HG03439 (cell line): ENCODE results near the gene TDP2.
"Not testable (repeated sequence)": the region's sequence is repeated elsewhere in the genome, so short reads cannot be mapped to it uniquely, and the experiment has no call there.

ENCODE experiments used
- ATAC-seq: cut with Tn5 transposase; IDR thresholded peaks from one replicate; pipeline ENCODE4 v1.9.1; 2021; ENCODE audit warnings: mild to moderate bottlenecking, moderate library complexity; ENCODE audit not compliant: unreplicated experiment

TDP2 gene

DNA sequence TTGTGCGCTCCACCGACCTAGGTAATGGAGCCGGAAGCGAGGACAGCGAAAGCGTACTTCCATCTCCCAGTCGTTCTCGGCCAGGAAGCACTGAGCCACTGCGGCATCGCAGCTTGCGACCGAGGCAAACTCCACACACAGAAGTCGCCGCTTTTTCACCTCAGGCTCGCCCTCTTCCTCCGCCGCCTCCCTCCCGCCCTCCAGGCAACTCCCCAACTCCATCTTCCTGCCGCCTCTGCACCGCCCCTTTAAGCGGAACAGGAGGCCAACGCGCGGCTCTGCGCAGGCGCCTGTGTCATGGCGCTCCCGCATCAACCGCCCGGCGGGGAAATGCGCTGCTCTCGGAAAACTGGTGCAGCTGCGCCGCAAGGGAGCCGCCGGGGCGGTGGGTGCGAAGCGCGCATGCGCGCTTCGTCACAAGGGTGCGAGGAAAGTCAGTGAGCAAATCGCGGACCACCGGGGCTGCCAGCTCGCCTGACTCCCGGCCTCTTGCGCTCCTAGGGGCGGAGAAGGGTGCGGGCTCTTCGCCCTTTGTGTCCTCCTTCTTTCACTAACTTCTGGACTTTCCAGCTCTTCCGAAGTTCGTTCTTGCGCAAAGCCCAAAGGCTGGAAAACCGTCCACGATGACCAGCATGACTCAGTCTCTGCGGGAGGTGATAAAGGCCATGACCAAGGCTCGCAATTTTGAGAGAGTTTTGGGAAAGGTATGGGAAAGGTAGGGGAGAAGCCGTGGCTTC, at the start of gene TDP2, which contains the start of gene ACOT13:
TSS of gene TDP2 (minus strand) at position 259 of the 737 bp plus-strand sequence. CDS start at position 222, 37 bp downstream.
TSS of gene ACOT13 (plus strand) at position 437 of the 737 bp plus-strand sequence. CDS start at position 624, 187 bp downstream.
- peak; percentile 98 for ATAC-seq

GRCh38 chr6:24710519-24711303, 44.0 kb upstream of the TDP2 start:
- ATAC-seq, result no peak

DNA sequence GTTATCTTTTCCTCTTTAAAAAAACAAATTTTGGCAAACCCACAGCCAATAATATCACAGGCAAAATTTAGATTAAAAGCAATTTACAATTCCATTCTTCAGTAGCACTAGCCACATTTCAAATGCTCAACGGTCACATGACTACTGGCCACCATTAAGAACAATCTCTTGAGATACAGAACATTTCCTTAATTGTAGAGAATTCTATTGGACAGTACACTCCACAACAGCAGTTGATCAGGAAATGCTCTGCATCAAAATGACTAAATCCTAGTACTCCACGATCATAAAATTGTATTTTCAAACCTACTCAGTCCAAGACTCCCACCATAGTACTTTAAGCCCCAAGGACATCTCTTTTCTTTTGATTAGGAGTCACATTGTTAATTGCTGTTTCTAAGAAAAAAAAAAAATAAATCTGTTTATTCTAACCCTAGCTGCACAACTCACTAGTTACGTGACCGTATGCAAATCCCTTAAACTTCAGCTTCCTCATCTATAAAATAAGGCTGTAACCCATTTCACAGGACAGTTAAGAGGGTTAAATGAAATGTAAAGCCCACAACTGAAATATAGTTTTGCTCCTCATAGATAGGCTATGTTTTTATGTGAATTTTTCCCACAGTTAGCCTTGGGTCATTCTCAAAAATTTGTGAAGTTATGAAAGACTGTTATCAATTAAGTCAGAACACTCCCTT, 42.5 kb upstream of the TDP2 start:
- no peak for ATAC-seq

GRCh38 chr6:24708612-24709011, 41.9 kb upstream of the TDP2 start:
- no peak for ATAC-seq

- ATAC-seq, result no peak
Observed at GRCh38 chr6:24704468-24704867, 37.8 kb upstream of the TDP2 start.

DNA sequence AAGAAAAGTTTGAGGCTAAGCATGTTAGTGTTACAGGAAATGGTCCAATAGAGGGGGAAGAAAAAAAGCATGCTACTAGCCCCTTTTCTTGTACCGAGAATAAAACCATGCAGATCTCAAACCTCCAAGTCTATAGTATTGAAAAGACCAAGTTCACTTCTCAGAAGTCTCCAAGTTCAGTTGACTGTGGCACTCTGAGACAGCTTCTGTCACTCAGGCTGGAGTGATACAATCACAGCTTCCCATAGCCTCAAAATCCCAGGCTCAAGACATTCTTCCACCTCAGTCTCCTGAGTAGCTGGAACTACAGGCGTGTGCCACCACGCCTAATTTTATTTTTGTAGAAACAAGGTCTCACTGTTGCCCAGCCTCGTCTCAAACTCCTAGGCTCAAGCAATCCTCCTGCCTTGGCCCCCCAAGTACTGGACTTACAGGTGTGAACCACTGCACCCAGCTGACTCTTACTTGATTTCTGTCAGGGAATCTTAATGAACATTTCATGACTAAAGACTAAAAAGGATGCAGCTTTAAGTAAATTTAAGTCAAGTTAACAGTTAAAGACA, 36.1 kb upstream of the TDP2 start:
- no peak for ATAC-seq

- ATAC-seq, result no peak
Observed at GRCh38 chr6:24699521-24700359, 33.0 kb upstream of the TDP2 start.

GRCh38 chr6:24696097-24696496, 29.4 kb upstream of the TDP2 start:
- ATAC-seq, result no peak

GRCh38 chr6:24695635-24696034, 28.9 kb upstream of the TDP2 start:
- ATAC-seq, result not testable (repeated sequence)

DNA sequence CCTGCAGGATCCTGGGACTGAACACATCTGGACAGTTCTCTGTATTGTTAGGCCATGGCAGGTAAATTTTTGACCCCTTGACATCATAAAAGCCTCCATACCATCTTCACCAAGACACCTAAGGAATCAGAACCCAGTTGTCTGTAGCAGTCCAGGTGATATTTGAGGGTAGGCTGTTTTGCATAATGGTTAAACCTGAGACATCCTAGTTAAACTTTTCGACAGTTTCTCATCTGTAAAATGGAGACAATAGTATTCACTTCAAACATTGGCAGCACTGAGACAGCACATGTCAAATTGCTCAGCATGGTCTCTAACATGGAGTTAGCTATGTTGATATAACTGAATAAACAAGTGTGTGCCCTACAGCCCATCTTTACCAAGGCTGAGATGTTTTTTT, 27.5 kb upstream of the TDP2 start:
- no peak for ATAC-seq

- no peak for ATAC-seq
Observed at GRCh38 chr6:24692848-24693592, 26.3 kb upstream of the TDP2 start.

DNA sequence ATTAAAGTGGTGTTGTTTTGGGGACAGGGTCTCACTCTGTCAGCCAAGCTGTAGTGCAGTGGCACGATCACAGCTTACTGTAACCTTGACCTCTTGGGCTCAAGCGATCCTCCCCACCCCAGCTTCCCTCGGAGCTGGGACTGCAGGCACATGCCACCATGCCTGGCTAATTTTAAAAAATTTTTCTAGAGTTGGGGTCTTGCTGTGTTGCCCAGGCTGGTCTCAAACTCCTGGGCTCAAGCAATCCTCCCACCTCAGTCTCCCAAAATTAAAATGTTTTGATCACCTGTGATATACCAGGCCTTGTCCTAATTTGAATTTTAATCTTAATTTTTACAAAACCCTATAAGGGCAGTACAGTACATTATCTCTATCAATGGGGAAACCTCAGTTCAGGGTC, 25.7 kb upstream of the TDP2 start:
- no peak for ATAC-seq

DNA sequence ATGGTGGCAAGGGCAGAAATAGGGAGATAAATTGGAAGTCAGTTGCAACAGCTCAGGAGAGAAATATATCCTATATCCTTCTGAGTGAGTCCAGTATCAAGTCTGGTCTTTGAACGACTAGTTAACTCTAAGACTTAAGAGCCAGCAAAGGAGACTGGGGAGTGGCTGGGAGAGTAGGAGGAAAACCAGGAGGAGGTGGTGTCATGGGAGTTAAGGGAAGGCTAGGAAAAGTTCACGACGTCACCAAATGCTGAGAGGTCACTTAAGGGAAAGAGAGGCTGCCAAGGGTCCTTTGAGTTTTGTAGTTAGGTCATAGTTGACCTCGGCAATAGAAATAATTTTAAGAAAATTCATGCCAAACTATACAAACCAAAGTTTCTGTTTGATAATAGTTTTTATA, 25.3 kb upstream of the TDP2 start:
- ATAC-seq, result no peak

DNA sequence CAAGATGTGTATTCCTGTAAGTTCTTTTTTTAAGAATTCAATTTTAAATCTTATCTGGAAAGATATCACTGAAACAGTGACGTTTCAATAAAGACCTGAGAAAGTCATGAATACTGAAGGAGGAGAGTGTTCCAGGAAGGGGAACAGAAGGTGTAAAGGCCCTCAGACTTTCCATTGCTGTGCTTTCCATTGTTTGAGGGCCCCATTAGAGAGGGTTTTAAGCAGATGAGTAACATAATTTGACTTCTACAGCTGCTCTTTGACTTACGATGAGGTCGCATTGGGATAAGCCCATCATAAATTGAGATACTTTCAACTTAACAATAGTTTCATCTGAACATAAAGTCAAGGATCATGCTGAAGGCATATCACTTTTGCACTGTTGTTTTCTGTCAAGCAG, 24.9 kb upstream of the TDP2 start:
- ATAC-seq, result no peak

- no peak for ATAC-seq
Observed at GRCh38 chr6:24690593-24690992, 23.9 kb upstream of the TDP2 start.

- no peak for ATAC-seq
Observed at GRCh38 chr6:24689964-24690363, 23.3 kb upstream of the TDP2 start.

DNA sequence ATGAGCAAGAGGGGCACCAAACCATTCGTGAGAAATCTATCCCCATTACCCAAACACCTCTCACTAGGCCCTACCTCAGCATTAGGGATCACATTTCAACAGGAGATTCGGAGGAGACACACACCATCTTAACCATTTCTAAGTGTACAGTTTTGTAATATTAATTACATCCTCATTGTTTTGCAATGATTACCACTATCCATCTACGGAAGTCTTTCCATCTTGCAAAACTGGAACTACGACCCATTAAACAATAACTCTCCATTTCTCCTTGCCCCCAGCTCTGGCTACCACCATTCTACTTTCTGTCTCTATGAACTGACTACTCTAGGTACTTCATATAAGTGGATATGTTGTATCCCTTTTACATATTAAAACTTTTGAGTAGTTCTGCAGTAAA, 20.2 kb upstream of the TDP2 start:
- no peak for ATAC-seq

DNA sequence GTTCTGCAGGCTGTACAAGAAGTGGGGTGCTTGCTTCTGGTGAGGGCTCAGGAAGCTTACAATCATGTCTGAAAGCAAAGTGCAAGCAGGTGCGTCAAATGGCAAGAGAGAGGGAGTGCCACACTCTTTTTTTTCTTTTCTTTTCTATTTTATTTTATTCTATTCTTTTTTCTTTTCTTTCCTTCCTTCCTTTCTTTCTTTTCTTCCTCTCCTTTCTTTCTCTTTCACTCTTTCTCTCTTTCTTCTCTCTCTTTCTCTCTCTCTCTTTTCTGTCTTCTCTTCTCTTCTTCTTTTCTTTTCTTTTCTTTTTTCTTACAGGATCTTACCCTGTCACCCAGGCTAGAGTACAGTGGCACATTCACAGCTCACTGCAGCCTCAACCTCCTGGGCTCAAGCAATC, 19.7 kb upstream of the TDP2 start:
- ATAC-seq, result no peak
